SK-N-SH treated with all-trans-retinoic acid at 6 μM for 48 hours (cell line): ENCODE results near the gene TGFBR3.

Experiments
- CSDC2 ChIP-seq: fragments of 250-450 bp; sonication (Bioruptor Pico); IDR thresholded peaks from 2 replicates; pipeline ENCODE4 v1.5.0; 2020; ENCODE audit warnings: mild to moderate bottlenecking, moderate library complexity
- RARB ChIP-seq: fragments of 250-450 bp; sonication (Bioruptor Pico); IDR thresholded peaks from 2 replicates; pipeline ENCODE4 v1.8.0; 2021; ENCODE audit warnings: mild to moderate bottlenecking, moderate library complexity
- TSHZ2 ChIP-seq: fragments of 250-450 bp; sonication (Bioruptor Pico); IDR thresholded peaks from 2 replicates; pipeline ENCODE4 v1.5.0; 2020; ENCODE audit warnings: mild to moderate bottlenecking, moderate library complexity
- ZFP3 ChIP-seq: fragments of 250-450 bp; sonication (Bioruptor Pico); IDR thresholded peaks from 2 replicates; pipeline ENCODE4 v1.5.0; 2020; ENCODE audit warnings: mild to moderate bottlenecking, moderate library complexity
- TF ChIP-seq, protein P1 (sequence below): fragments of 250-450 bp; sonication (Bioruptor Pico); IDR thresholded peaks from 2 replicates; pipeline ENCODE4 v1.5.1; 2020; ENCODE audit warnings: low read depth, mild to moderate bottlenecking, moderate library complexity
- TF ChIP-seq, protein P2 (sequence below): fragments of 250-450 bp; sonication (Bioruptor Pico); IDR thresholded peaks from 2 replicates; pipeline ENCODE4 v1.8.0; 2020; ENCODE audit warnings: mild to moderate bottlenecking, moderate library complexity, borderline replicate concordance

DNA sequence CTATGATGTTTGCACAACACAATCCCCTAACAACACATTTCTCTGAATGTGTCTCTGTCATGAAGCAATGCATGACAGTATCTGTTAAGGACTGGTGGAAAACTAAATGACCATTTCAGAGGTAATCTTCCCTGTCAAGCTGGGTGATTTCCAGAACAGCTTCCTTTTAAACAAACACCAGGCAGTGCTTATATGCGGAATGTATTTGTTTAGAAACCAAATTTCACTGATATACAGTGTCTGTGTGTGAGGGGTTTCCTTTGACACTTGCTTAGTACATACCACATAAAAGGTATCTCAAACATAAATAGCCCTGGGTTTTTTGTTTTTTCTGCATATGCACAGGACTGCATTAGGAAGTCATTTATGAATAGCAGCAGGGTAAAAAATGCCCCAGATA, 95.6 kb downstream of the TGFBR3 start:
- TF ChIP-seq TSHZ2 (CRISPR knock-in tag) (no peak), CSDC2 (CRISPR knock-in tag) (no peak), ZFP3 (CRISPR knock-in tag) (no peak), RARB (no peak)
- TF ChIP-seq, protein P1, sequence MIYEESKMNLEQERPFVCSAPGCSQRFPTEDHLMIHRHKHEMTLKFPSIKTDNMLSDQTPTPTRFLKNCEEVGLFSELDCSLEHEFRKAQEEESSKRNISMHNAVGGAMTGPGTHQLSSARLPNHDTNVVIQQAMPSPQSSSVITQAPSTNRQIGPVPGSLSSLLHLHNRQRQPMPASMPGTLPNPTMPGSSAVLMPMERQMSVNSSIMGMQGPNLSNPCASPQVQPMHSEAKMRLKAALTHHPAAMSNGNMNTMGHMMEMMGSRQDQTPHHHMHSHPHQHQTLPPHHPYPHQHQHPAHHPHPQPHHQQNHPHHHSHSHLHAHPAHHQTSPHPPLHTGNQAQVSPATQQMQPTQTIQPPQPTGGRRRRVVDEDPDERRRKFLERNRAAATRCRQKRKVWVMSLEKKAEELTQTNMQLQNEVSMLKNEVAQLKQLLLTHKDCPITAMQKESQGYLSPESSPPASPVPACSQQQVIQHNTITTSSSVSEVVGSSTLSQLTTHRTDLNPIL (CRISPR knock-in tag) = no peak
- TF ChIP-seq, protein P2, sequence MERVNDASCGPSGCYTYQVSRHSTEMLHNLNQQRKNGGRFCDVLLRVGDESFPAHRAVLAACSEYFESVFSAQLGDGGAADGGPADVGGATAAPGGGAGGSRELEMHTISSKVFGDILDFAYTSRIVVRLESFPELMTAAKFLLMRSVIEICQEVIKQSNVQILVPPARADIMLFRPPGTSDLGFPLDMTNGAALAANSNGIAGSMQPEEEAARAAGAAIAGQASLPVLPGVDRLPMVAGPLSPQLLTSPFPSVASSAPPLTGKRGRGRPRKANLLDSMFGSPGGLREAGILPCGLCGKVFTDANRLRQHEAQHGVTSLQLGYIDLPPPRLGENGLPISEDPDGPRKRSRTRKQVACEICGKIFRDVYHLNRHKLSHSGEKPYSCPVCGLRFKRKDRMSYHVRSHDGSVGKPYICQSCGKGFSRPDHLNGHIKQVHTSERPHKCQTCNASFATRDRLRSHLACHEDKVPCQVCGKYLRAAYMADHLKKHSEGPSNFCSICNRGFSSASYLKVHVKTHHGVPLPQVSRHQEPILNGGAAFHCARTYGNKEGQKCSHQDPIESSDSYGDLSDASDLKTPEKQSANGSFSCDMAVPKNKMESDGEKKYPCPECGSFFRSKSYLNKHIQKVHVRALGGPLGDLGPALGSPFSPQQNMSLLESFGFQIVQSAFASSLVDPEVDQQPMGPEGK (CRISPR knock-in tag) = no peak
